Gastroesophageal sphincter (tissue), 4 donors: ENCODE data around the gene SLC25A13. TPM values are rescaled to one million over a fixed set of nuclear protein-coding genes. Genes with fewer than 3 reads are reported as not detected.

Source experiments
- ATAC-seq: fragments of 150-250 bp; one replicate; pipeline ENCODE4 v1.9.1; 2016; ENCODE audit warnings: mild to moderate bottlenecking, moderate library complexity
- H3K27ac ChIP-seq, 4 donors: fragments of 200-600 bp; sonication (generic) in 3 of 4; 1 replicate in 3 of 4; 2 replicates in 1 of 4; pipeline ENCODE4 v1.5.1; 2016 to 2019
- H3K27me3 ChIP-seq: fragments of 200-600 bp; sonication (generic); one replicate; pipeline ENCODE4 v1.5.1; 2019
- H3K36me3 ChIP-seq, 2 donors: fragments of 200-600 bp; sonication (generic); one replicate each; pipeline ENCODE4 v1.5.1; 2019; ENCODE audit warnings: control low read depth in 1 of 2
- H3K4me1 ChIP-seq, 3 donors: fragments of 200-600 bp; sonication (generic); 1 replicate in 2 of 3; 2 replicates in 1 of 3; pipeline ENCODE4 v1.5.1; 2016 to 2019; ENCODE audit warnings: control low read depth in 2 of 3
- H3K4me3 ChIP-seq, 2 donors: fragments of 200-600 bp; sonication (generic); one replicate each; pipeline ENCODE4 v1.5.1; 2019; ENCODE audit warnings: mild to moderate bottlenecking in 1 of 2, moderate library complexity in 1 of 2
- H3K9me3 ChIP-seq, 3 donors: fragments of 200-600 bp; sonication (generic); one replicate each; pipeline ENCODE4 v1.5.1; 2017 to 2019; ENCODE audit warnings: control low read depth in 2 of 3
- CTCF ChIP-seq, 4 experiments: fragments of 200-600 bp in 2 of 4; fragments of 450-650 bp in 2 of 4; sonication (generic) in 1 of 4; IDR thresholded peaks; one replicate each; pipeline ENCODE4 v1.5.1; 2017 to 2019; ENCODE audit warnings: antibody characterized with exemption in 4 of 4, mild to moderate bottlenecking in 2 of 4, moderate library complexity in 2 of 4
- EP300 ChIP-seq: sonication (generic); formaldehyde crosslinking; IDR thresholded peaks from one replicate; pipeline ENCODE4 v1.6.1; 2017; ENCODE audit warnings: antibody characterized with exemption, mild to moderate bottlenecking
- POLR2A ChIP-seq, 2 donors: fragments of 450-650 bp; IDR thresholded peaks; one replicate each; pipeline ENCODE4 v1.6.1; 2017; ENCODE audit warnings: antibody characterized with exemption in 2 of 2, mild to moderate bottlenecking in 2 of 2, moderate library complexity in 1 of 2
- POLR2AphosphoS5 ChIP-seq: sonication (generic); formaldehyde crosslinking; IDR thresholded peaks from one replicate; pipeline ENCODE4 v1.6.1; 2017; ENCODE audit warnings: antibody characterized with exemption
- WGBS, 2 donors: methylation state at CpG; one replicate each; pipeline ENCODE4 v1.1.5; 2018; ENCODE audit warnings: low coverage in 1 of 2; 5-methylcytosine and 5-hydroxymethylcytosine counted together
- total RNA-seq, 4 donors: library from RNA; depleted of rRNA; stranded (reverse); fragments of >200 nt; gene quantifications; one replicate each; pipeline ENCODE4 v1.1.0, GENCODE V29; 2016

SLC25A13 gene
- total RNA-seq, 4 donors from 2014 or later: 19.0 to 42.0 (median 28.0) TPM

DNA sequence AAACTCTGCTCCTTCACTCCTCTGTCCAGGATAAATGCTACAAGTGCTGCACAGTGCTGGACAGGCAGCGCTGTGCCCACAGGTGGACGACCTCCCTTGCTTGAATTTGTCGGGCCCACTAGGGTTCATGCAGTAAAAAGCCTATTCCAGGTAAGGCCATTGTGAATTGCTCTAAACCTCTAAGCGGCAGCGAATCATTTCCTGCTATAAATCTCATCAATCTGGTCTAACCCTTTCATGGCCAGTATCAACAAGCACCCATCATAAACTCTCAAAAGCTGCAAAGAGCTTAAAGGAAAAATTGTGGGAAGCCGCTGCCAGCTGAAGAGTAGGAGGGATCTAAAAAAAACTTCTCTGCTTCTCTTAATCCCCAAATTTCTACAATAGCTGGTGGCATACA, 134.2 kb downstream of the SLC25A13 start:
- H3K9me3 ChIP-seq: no peaks in the 10 kb centered on the region
- no peaks in the 10 kb centered on the region for H3K27me3 ChIP-seq
- 79 to 87% methylated on average over 4 to 6 of the region's 6 CpGs for WGBS, 2 donors
- peaks cover 6 to 89% of the 10 kb centered on the region in 2 donors for H3K36me3 ChIP-seq
- peaks cover 0 to 6% (median 0%) of the 10 kb centered on the region in 3 donors for H3K4me1 ChIP-seq
- H3K4me3 ChIP-seq: no peak overlapping the region
- no peak for ATAC-seq
- no peak overlapping the region for H3K27ac ChIP-seq
- no peak for TF ChIP-seq CTCF (IDR thresholded peaks at IDR 0.05)

DNA sequence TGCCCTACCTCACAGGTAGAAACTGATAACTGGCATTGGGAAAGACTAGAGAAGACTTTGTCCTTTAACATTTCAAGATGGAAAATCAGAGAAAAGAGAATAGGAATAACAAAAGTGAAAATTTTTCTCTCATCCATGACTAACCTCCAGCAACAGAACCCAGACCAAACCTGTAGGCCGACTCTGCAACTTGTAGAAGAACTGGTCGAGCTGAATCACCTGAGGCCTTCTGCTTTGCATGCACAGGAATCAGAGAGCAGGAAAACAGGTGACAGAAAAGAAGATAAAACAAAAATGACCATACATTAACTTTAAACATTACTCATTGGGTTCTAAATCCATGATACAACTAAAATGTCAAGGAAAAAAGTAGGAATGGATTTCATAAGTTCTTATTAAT, 137.1 kb downstream of the SLC25A13 start:
- peaks cover 0 to 6% (median 0%) of the 10 kb centered on the region in 3 donors for H3K4me1 ChIP-seq
- 85 to 94% methylated on average over 2 of the region's 2 CpGs for WGBS, 2 donors
- H3K4me3 ChIP-seq: no peak overlapping the region
- TF ChIP-seq POLR2A (IDR thresholded peaks at IDR 0.05) (no peak), EP300 (no peak), CTCF (IDR thresholded peaks at IDR 0.05) (no peak), POLR2AphosphoS5 (no peak)
- no peak for ATAC-seq
- H3K27ac ChIP-seq: no peak overlapping the region
- H3K36me3 ChIP-seq: peaks cover 6 to 82% of the 10 kb centered on the region in 2 donors
- H3K27me3 ChIP-seq: no peaks in the 10 kb centered on the region
- H3K9me3 ChIP-seq: no peaks in the 10 kb centered on the region

DNA sequence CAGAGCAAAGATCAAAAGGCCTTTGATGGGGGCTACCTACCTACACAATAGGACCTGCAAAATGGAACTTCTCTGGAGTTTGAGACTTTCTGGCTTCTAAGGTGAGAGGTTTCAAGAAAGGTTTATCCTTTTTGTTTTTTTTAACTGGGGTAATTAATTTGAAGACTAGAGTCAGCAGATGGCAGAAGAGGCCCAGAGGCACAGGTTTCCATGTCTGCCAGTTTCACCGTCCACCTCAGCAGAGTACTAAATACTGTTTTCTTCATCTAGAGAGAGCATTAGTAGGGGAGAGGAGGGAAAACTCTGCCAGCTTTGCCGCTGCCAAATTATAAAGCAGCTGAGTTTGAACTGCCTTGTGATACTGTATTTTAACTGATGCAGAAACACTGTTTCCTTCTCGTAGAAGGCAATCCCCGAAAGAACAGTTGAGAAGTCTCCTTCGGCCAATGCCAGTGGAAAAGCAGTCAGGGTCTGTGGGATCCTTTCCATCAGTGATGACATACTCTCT, 138.7 kb downstream of the SLC25A13 start:
- Histone ChIP-seq H3K27me3 (no peaks in the 10 kb centered on the region), H3K4me3 (no peak overlapping the region), H3K27ac (no peak overlapping the region), H3K36me3 (peaks cover 6 to 75% of the 10 kb centered on the region in 2 donors), H3K9me3 (no peaks in the 10 kb centered on the region), H3K4me1 (peaks cover 0 to 6% (median 0%) of the 10 kb centered on the region in 3 donors)
- no peak for ATAC-seq
- 89 to 97% methylated on average over 4 to 5 of the region's 5 CpGs for WGBS, 2 donors
- TF ChIP-seq POLR2A (IDR thresholded peaks at IDR 0.05) (no peak), POLR2AphosphoS5 (no peak), EP300 (no peak), CTCF (IDR thresholded peaks at IDR 0.05) (no peak)

GRCh38 chr7:96182424-96183158, 139.3 kb downstream of the SLC25A13 start:
- Histone ChIP-seq H3K36me3 (peaks cover 6 to 75% of the 10 kb centered on the region in 2 donors), H3K4me3 (no peak overlapping the region), H3K27me3 (no peaks in the 10 kb centered on the region), H3K4me1 (no peaks in the 10 kb centered on the region), H3K9me3 (no peaks in the 10 kb centered on the region), H3K27ac (no peak overlapping the region)
- ATAC-seq: no peak
- TF ChIP-seq CTCF (IDR thresholded peaks at IDR 0.05) (no peak), POLR2AphosphoS5 (no peak), EP300 (no peak), POLR2A (IDR thresholded peaks at IDR 0.05) (no peak)
- WGBS, 2 donors: 48 to 77% methylated on average over 2 to 5 of the region's 5 CpGs

DNA sequence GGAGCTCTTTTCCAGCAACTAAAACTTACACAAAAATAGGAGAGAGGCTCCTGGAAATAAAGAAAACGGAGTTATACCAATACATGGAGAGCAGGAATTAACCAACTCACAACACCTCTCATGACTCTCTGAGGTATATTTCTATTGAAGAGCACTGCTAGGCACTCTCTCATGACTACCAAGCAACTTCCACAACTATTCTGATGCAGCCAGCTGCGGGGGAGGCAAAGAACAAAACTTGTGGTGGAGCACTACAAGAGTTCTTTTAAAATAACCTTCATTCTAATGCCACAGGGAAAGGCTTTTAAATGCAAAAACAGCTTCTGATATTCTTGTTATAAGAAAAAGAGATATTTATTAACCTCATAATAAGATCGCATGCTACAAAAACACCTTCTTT, 140.7 kb downstream of the SLC25A13 start:
- Histone ChIP-seq H3K36me3 (peaks cover 6 to 84% of the 10 kb centered on the region in 2 donors), H3K9me3 (no peaks in the 10 kb centered on the region), H3K27ac (no peak overlapping the region), H3K4me3 (no peak overlapping the region), H3K4me1 (no peaks in the 10 kb centered on the region), H3K27me3 (no peaks in the 10 kb centered on the region)
- TF ChIP-seq EP300: no peak
- no peak for TF ChIP-seq POLR2A (IDR thresholded peaks at IDR 0.05)
- no peak for TF ChIP-seq POLR2AphosphoS5
- TF ChIP-seq CTCF (IDR thresholded peaks at IDR 0.05): no peak
- WGBS, 2 donors: 79 to 83% methylated on average over 3 of the region's 3 CpGs
- ATAC-seq: no peak
